ENCODE data around the gene CHMP4A.

DNA sequence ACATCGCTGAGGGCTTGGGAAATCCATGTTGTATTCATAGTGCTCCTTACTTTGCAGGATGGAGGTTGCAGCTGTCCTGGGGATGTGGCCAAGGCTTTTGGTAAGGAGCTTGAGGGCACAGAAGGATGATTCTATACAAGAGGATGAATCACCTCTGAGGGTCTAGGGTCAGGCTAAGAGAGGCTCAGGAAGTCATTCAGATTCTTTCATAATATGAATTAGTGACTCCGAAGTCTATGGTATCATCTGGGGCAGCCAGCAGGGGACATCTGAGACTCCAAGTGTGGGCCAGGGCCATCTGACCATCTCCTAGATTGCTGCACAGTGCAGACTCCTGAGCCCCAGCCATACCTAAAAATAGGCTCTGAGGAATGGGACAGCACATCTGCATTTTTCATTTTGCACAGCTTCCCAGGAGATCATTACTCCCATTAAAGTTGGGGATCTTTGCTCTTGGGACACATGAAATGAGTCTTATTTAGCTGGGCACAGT, 24.2 kb upstream of the CHMP4A start:
- TF ChIP-seq, protein P1, sequence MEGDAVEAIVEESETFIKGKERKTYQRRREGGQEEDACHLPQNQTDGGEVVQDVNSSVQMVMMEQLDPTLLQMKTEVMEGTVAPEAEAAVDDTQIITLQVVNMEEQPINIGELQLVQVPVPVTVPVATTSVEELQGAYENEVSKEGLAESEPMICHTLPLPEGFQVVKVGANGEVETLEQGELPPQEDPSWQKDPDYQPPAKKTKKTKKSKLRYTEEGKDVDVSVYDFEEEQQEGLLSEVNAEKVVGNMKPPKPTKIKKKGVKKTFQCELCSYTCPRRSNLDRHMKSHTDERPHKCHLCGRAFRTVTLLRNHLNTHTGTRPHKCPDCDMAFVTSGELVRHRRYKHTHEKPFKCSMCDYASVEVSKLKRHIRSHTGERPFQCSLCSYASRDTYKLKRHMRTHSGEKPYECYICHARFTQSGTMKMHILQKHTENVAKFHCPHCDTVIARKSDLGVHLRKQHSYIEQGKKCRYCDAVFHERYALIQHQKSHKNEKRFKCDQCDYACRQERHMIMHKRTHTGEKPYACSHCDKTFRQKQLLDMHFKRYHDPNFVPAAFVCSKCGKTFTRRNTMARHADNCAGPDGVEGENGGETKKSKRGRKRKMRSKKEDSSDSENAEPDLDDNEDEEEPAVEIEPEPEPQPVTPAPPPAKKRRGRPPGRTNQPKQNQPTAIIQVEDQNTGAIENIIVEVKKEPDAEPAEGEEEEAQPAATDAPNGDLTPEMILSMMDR (IDR thresholded peaks at IDR 0.05; ENCODE audit: insufficient read depth, low read length, poor library complexity, severe bottlenecking) = no peak
- TF ChIP-seq EZH2phosphoT487 (conservative IDR thresholded peaks at IDR 0.05; ENCODE audit: low read length) = no peak
